Measurements from ENCODE around the gene PGLYRP1.

Gene PGLYRP1

DNA sequence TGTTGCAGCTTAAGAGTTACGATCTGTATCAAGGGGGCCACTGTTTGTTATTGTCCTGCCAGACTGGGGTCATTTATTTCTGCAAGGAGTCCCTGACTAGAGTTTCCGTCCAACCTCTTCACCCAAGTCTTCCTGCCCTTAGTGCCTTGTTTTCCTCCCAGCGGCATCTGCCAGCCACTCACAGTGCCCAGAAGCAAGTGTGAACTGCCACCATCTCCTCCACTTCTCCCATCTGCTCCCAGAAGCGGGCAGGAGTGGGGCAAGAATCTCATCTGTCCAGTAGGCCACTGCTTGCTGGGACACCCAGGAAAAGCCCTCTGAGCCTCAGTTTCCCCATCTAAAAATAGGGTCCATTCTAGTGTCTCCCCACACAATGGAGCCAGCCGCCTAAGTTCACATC, 53.2 kb downstream of the PGLYRP1 start:
- no peak for DNase-seq (ENCODE audit: low read depth, low spot score)

Measured in activated CD4-positive, CD25-positive, alpha-beta regulatory T cell treated with anti-CD3 and anti-CD28 coated beads, Interleukin-2, amount 50 U/mL, for 16 hours (primary cell).